ENCODE measurements around the gene CPD. TPM values are rescaled to one million over a fixed set of nuclear protein-coding genes. Genes with fewer than 3 reads are reported as not detected.
"Not testable (repeated sequence)": the region's sequence is repeated elsewhere in the genome, so short reads cannot be mapped to it uniquely, and the experiment has no call there.

The CPD gene
- total RNA-seq (2012; rRNA removed), result 69.2 and 75.3 TPM in 2 replicates

DNA sequence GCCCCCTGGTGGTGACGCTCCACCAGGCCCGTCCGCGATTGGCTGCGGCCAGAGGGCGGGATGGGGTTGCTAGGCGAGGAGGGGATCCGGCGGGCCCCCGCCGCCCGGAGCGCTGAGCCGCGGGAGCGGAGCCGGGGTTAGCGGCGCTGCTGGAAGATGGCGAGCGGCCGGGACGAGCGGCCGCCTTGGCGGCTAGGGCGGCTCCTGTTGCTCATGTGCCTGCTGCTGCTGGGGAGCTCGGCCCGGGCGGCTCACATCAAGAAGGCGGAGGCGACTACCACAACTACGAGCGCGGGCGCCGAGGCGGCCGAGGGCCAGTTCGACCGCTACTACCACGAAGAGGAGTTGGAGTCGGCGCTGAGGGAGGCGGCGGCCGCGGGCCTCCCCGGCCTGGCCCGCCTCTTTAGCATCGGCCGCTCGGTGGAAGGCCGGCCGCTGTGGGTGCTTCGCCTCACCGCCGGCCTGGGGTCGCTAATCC, at the start of gene CPD:
Gene CPD (plus strand): TSS at position 103 of the 478 bp plus-strand sequence. CDS start 54 bp downstream, at position 157.
- peak within 1 kb of the TSS; percentile 85 for H3K9ac ChIP-seq (ENCODE audit: low read depth, low read length)
- H3K4me3 ChIP-seq (ENCODE audit: low read length), result peak within 1 kb of the TSS; percentile 89
- no peaks in the 10 kb centered on the region for H3K9me3 ChIP-seq (replicated peaks; ENCODE audit: low read length)
- H3K4me1 ChIP-seq (ENCODE audit: control insufficient read depth, insufficient read depth, low read length), result peaks cover 34% of the 10 kb centered on the region
- peak within 1 kb of the TSS; percentile 91 for H3K4me2 ChIP-seq (ENCODE audit: low read length)
- peaks cover 6% of the 10 kb centered on the region for H3K27me3 ChIP-seq (ENCODE audit: control insufficient read depth, insufficient read depth, low read length)
- H3K36me3 ChIP-seq (ENCODE audit: insufficient read depth, low read length), result no peaks in the 10 kb centered on the region

DNA sequence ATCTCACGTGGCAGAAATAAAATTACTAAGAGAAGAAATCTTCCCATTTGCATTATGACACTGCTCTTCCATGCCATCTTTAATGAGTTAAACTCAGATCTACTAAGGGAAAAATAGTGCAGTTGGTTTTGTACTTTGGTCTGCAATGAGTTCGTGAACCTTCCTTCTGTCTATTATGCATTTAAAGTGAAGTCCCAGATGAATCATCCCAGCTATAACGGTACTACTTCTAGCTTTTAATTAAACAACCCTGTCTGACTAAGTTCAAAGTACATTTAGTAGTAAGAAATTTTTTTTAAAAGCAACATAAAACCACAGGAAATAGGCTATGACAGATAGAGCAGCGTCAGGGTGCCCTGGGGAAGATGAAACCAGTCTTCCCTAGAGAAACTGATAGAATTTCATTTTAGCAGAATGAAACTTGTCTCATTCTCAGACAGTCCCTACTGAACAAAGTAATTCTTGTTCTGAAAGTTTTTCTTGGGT, 46.6 kb upstream of the CPD start:
- Histone ChIP-seq H3K4me2 (ENCODE audit: low read length) (peak overlapping the region; percentile 35), H3K4me3 (ENCODE audit: low read length) (no peak overlapping the region), H3K4me1 (ENCODE audit: control insufficient read depth, insufficient read depth, low read length) (peaks cover 11% of the 10 kb centered on the region), H3K36me3 (ENCODE audit: insufficient read depth, low read length) (no peaks in the 10 kb centered on the region), H3K27me3 (ENCODE audit: control insufficient read depth, insufficient read depth, low read length) (no peaks in the 10 kb centered on the region), H3K9me3 (replicated peaks; ENCODE audit: low read length) (no peaks in the 10 kb centered on the region), H3K9ac (ENCODE audit: low read depth, low read length) (no peak overlapping the region)

DNA sequence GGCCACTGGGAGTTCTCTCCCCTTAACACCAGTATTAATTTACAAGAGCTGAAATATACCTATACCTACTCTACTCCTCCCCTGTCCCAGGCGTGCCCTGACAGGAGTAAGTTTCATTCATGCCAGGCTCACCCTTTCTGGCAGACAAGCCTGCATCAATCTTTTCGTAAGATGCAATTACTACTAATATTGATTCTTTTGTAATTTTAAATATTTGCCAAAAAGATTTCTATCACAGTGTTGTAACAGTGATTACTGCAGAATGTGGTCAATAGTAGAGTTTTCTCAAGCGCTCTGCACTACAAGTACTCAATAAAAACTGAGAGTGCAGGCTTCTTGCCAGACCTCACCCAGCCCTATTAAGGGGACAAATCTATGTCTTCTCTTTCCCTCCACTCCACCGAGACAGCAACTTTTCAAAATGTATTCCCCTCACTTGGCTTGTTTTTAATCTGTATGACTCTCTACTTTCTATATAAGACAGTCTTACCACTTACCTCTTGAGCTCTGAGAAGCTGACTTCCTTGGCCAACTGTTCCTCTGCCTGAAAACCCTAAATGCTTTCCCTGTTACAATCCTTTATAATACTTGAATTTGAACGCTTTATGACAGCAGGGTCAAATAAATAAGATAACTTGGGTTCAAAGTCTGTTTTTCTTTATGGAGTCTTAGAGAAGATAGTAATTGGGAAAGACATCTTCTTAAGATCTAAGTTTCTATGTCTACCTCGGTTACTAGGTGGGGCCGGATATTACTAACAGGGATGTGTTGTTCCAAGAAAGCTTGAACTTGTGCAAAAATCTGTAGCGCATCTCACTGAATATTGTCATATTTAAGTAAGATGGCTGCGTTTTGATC, 45.0 kb upstream of the CPD start, which contains the start of gene TMIGD1:
Gene TMIGD1 (minus strand): TSS at position 555 of the 858 bp plus-strand sequence. CDS start 1,924 bp downstream, outside the sequence.
- H3K36me3 ChIP-seq (ENCODE audit: insufficient read depth, low read length), result no peaks in the 10 kb centered on the region

DNA sequence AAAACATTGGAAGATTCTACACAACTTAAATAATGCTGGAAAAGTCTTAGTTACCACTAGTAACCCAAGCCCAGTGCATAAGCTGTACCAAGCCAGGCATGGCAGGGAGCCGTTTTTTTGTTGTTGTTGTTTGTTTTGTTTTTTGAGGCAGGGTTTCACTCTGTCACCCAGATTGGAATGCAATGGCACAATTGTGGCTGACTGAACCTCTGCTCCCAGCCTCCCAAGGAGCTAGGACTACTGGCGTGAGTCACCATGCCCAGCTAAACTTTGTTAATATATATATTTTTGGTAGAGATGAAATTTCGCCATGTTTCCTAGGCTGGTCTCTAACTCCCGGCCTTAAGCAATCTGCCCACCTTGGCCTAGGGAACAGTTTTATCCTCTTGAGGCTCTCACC, 44.3 kb upstream of the CPD start:
- H3K9ac ChIP-seq (ENCODE audit: low read depth, low read length), result no peak overlapping the region
- peaks cover 11% of the 10 kb centered on the region for H3K4me1 ChIP-seq (ENCODE audit: control insufficient read depth, insufficient read depth, low read length)
- H3K27me3 ChIP-seq (ENCODE audit: control insufficient read depth, insufficient read depth, low read length), result no peaks in the 10 kb centered on the region
- H3K36me3 ChIP-seq (ENCODE audit: insufficient read depth, low read length), result no peaks in the 10 kb centered on the region
- H3K4me2 ChIP-seq (ENCODE audit: low read length), result no peak overlapping the region
- H3K4me3 ChIP-seq (ENCODE audit: low read length), result no peak overlapping the region
- H3K9me3 ChIP-seq (replicated peaks; ENCODE audit: low read length), result no peaks in the 10 kb centered on the region

More for the DNA sequence above, 45.0 kb upstream of the CPD start, which contains the start of gene TMIGD1:
- Histone ChIP-seq H3K9me3 (replicated peaks; ENCODE audit: low read length) (no peaks in the 10 kb centered on the region), H3K9ac (ENCODE audit: low read depth, low read length) (no peak within 1 kb of the TSS), H3K4me2 (ENCODE audit: low read length) (no peak within 1 kb of the TSS), H3K4me1 (ENCODE audit: control insufficient read depth, insufficient read depth, low read length) (peaks cover 11% of the 10 kb centered on the region), H3K27me3 (ENCODE audit: control insufficient read depth, insufficient read depth, low read length) (no peaks in the 10 kb centered on the region), H3K4me3 (ENCODE audit: low read length) (no peak within 1 kb of the TSS)

DNA sequence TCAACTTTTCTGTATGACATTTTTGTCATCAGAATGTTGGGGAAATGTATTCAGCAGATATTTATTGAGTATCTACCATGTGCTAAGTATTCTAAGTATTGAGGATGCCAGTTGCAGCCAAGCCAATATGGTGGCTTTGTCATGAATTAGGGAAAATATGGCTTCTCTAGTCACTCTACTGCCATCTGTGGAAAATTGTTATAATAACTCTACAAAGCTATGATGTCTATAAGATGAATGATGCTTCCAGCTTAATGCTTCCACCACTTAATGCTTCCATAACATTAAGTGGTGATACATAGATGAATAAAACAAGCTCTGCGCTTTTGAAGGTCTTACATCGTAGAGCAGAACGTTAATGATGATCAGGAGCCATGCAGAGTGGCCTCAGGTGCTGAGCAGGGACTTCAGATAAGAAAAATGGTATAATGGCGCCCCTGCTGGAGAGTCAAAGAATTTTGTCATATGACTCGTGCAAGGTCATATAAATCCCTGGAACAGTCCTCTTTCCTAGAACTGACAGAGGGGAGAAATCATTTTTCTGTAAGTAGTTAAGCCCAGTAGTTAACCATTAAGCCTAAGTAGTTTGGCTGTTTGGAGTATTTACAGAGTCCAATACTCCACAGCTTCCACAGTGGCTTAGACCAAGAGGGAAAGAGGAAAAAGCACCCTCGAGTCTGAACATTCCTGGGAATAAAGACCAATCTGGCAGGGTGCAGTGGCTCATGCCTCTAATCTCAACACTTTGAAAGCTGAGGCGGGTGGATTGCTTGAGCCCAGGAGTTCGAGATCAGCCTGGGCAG, 42.2 kb upstream of the CPD start:
- Histone ChIP-seq H3K4me1 (ENCODE audit: control insufficient read depth, insufficient read depth, low read length) (peaks cover 25% of the 10 kb centered on the region), H3K36me3 (ENCODE audit: insufficient read depth, low read length) (no peaks in the 10 kb centered on the region), H3K9me3 (replicated peaks; ENCODE audit: low read length) (no peaks in the 10 kb centered on the region), H3K9ac (ENCODE audit: low read depth, low read length) (no peak overlapping the region), H3K4me2 (ENCODE audit: low read length) (no peak overlapping the region), H3K27me3 (ENCODE audit: control insufficient read depth, insufficient read depth, low read length) (no peaks in the 10 kb centered on the region), H3K4me3 (ENCODE audit: low read length) (no peak overlapping the region)

DNA sequence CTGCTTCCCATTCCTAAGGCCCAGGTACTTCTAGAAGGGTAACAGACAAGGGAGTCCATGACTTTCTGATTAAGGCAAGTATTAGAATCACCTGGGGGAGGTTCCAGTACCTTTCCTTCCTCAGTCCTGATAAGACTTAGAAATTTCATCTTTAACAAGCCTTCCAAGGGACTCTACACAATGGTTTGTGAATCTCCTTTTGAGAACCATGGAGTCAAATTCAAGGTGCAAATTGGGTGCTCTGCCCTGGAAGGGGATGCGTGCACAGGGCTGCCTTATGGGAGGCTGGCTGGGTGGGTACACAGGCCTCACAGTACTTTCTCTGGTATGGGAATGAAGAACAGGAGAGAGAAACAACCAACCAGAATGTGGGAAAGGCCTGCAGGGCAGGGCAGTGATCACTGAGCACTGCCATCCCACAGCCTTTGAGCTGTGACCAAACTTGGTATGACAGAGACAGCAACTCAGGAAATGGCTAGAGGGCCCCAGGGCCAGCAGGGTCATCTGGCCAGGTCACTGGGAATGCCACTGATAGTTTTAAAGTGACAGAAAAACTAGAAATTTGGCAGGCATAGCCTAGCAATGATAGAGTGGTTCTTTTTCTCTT, 41.2 kb upstream of the CPD start:
- H3K9ac ChIP-seq (ENCODE audit: low read depth, low read length), result no peak overlapping the region
- peaks cover 17% of the 10 kb centered on the region for H3K4me1 ChIP-seq (ENCODE audit: control insufficient read depth, insufficient read depth, low read length)
- H3K27me3 ChIP-seq (ENCODE audit: control insufficient read depth, insufficient read depth, low read length), result no peaks in the 10 kb centered on the region
- H3K4me2 ChIP-seq (ENCODE audit: low read length), result no peak overlapping the region
- no peaks in the 10 kb centered on the region for H3K9me3 ChIP-seq (replicated peaks; ENCODE audit: low read length)
- H3K36me3 ChIP-seq (ENCODE audit: insufficient read depth, low read length), result no peaks in the 10 kb centered on the region
- H3K4me3 ChIP-seq (ENCODE audit: low read length), result no peak overlapping the region

DNA sequence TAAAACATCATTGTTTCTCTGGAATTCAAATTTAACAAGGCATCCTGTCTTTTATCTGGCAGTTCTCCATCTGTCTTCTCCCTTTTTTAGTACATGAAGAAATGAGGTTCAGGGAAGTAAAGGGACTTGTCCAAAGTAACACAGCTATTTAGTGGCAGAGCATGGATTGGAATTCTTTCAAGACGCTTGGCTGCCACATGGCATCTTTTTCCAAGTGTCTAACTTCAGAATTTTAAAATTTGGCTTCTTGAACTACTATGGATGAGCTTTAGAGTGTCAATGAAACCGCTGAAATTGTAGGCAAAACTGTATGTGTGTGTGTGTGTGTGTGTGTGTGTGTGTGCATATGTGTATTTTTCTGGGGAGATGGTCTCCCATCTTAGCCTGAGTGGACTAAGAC, 39.6 kb upstream of the CPD start:
- peaks cover 14% of the 10 kb centered on the region for H3K4me1 ChIP-seq (ENCODE audit: control insufficient read depth, insufficient read depth, low read length)
- no peaks in the 10 kb centered on the region for H3K27me3 ChIP-seq (ENCODE audit: control insufficient read depth, insufficient read depth, low read length)
- no peak overlapping the region for H3K9ac ChIP-seq (ENCODE audit: low read depth, low read length)
- H3K36me3 ChIP-seq (ENCODE audit: insufficient read depth, low read length), result no peaks in the 10 kb centered on the region
- H3K4me2 ChIP-seq (ENCODE audit: low read length), result no peak overlapping the region
- no peaks in the 10 kb centered on the region for H3K9me3 ChIP-seq (replicated peaks; ENCODE audit: low read length)
- H3K4me3 ChIP-seq (ENCODE audit: low read length), result no peak overlapping the region

DNA sequence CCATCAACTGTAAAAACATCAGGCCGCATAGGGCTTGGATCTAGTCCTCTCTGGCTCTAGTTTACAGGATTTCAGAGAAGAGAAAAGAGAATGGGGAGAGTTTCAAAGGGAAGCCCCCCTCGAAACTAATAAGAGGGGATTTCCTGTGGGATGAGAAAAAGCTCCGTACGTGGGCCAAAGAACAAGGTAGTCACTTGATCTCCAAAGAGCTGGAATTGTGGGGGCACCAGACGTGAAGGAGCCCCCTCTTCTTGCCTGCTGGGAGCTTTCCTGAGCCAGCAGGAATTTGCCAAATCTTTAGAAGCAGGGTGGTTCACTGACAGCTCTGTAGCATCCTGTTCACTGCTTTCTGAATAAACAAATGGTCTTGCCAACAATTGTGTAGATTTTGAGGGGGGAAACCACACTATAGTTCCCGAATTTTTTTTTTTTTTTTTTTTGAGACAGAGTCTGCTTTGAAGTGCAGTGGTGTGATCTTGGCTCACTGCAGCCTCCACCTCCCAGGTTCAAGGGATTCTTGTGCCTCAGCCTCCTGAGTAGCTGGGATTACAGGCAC, 37.8 kb upstream of the CPD start:
- peaks cover 31% of the 10 kb centered on the region for H3K4me1 ChIP-seq (ENCODE audit: control insufficient read depth, insufficient read depth, low read length)
- no peaks in the 10 kb centered on the region for H3K27me3 ChIP-seq (ENCODE audit: control insufficient read depth, insufficient read depth, low read length)
- peak overlapping the region; percentile 39 for H3K4me3 ChIP-seq (ENCODE audit: low read length)
- H3K9ac ChIP-seq (ENCODE audit: low read depth, low read length), result peak overlapping the region; percentile 37
- no peaks in the 10 kb centered on the region for H3K36me3 ChIP-seq (ENCODE audit: insufficient read depth, low read length)
- H3K9me3 ChIP-seq (replicated peaks; ENCODE audit: low read length), result no peaks in the 10 kb centered on the region
- H3K4me2 ChIP-seq (ENCODE audit: low read length), result peak overlapping the region; percentile 71

DNA sequence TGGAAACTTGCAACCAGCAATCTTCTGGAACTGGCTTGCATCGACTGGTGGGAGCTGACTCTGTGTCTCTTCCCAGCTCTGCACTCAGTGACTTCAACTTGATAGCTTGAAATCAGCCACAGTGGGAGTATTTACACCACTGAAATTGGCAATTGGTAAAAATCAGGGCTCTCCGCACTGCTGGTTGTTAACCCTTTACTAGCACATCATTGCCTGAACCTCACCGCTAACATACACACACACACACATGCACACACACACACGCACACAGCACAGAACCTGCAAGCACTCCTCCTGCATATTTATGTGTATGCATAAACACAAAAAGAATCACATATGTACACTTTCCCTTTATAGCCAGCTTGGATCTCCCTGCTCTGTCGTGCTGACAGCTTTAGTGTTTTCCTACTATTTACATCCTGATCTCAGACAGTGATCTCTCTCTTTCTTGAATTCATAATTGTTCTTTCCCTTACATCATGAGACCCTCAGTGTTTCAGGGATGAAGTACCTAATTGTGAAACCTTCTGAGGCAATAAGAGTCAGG, 37.0 kb upstream of the CPD start:
- H3K4me3 ChIP-seq (ENCODE audit: low read length), result no peak overlapping the region
- H3K4me2 ChIP-seq (ENCODE audit: low read length), result no peak overlapping the region
- H3K27me3 ChIP-seq (ENCODE audit: control insufficient read depth, insufficient read depth, low read length), result no peaks in the 10 kb centered on the region
- no peak overlapping the region for H3K9ac ChIP-seq (ENCODE audit: low read depth, low read length)
- peaks cover 32% of the 10 kb centered on the region for H3K4me1 ChIP-seq (ENCODE audit: control insufficient read depth, insufficient read depth, low read length)
- no peaks in the 10 kb centered on the region for H3K36me3 ChIP-seq (ENCODE audit: insufficient read depth, low read length)
- no peaks in the 10 kb centered on the region for H3K9me3 ChIP-seq (replicated peaks; ENCODE audit: low read length)

DNA sequence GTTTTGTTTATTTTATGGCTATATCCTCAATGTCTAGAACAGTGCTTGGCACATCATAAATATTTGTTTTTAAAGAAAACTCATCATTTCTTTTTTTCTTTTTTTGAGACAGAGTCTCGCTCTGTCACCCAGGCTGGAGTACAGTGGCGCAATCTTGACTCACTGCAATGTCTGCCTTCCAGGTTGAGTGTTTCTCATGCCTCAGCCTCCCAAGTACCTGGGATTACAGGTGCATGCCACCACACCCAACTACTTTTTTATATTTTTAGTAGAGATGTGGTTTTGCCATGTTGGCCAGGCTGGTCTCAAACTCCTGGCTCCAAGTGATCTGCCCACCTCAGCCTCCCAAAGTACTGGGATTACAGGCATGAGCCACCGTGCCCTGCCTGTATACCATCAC, 35.5 kb upstream of the CPD start:
- H3K36me3 ChIP-seq (ENCODE audit: insufficient read depth, low read length); H3K4me3 ChIP-seq (ENCODE audit: low read length); H3K27me3 ChIP-seq (ENCODE audit: control insufficient read depth, insufficient read depth, low read length); H3K9me3 ChIP-seq (replicated peaks; ENCODE audit: low read length); H3K4me2 ChIP-seq (ENCODE audit: low read length); H3K9ac ChIP-seq (ENCODE audit: low read depth, low read length): not testable (repeated sequence)
- peaks cover 32% of the 10 kb centered on the region for H3K4me1 ChIP-seq (ENCODE audit: control insufficient read depth, insufficient read depth, low read length)
